ENCODE results near the gene TENM4.

The TENM4 gene

GRCh38 chr11:79421820-79422219 lies 19.0 kb downstream of the TENM4 start:
- no peak for DNase-seq (ENCODE audit: low read depth in 2 of 2, low spot score in 1 of 2)

GRCh38 chr11:79419120-79419519 lies 21.7 kb downstream of the TENM4 start:
- DNase-seq (ENCODE audit: low read depth in 2 of 2, low spot score in 1 of 2): no peak

- DNase-seq (ENCODE audit: low read depth in 2 of 2, low spot score in 1 of 2): no peak
Measured at GRCh38 chr11:79418241-79418640, 22.6 kb downstream of the TENM4 start.

- DNase-seq (ENCODE audit: low read depth in 2 of 2, low spot score in 1 of 2): no peak
Measured at GRCh38 chr11:79417069-79417920, 23.5 kb downstream of the TENM4 start.

GRCh38 chr11:79415912-79416311 lies 24.9 kb downstream of the TENM4 start:
- no peak for DNase-seq (ENCODE audit: low read depth in 2 of 2, low spot score in 1 of 2)

- DNase-seq (ENCODE audit: low read depth in 2 of 2, low spot score in 1 of 2): no peak
Measured at GRCh38 chr11:79415411-79415810, 25.4 kb downstream of the TENM4 start.

GRCh38 chr11:79414644-79415317 lies 26.0 kb downstream of the TENM4 start:
- DNase-seq (ENCODE audit: low read depth in 2 of 2, low spot score in 1 of 2): no peak

- DNase-seq (ENCODE audit: low read depth in 2 of 2, low spot score in 1 of 2): no peak
Measured at GRCh38 chr11:79414041-79414440, 26.8 kb downstream of the TENM4 start.

- DNase-seq (ENCODE audit: low read depth in 2 of 2, low spot score in 1 of 2): no peak
Measured at GRCh38 chr11:79413268-79413667, 27.6 kb downstream of the TENM4 start.

- DNase-seq (ENCODE audit: low read depth in 2 of 2, low spot score in 1 of 2): no peak
Measured at GRCh38 chr11:79412761-79413160, 28.1 kb downstream of the TENM4 start.

- DNase-seq (ENCODE audit: low read depth in 2 of 2, low spot score in 1 of 2): no peak
Measured at GRCh38 chr11:79409330-79409729, 31.5 kb downstream of the TENM4 start.

- DNase-seq (ENCODE audit: low read depth in 2 of 2, low spot score in 1 of 2): no peak
Measured at GRCh38 chr11:79406376-79406775, 34.5 kb downstream of the TENM4 start.

- no peak for DNase-seq (ENCODE audit: low read depth in 2 of 2, low spot score in 1 of 2)
Measured at GRCh38 chr11:79404806-79405205, 36.0 kb downstream of the TENM4 start.

- no peak for DNase-seq (ENCODE audit: low read depth in 2 of 2, low spot score in 1 of 2)
Measured at GRCh38 chr11:79404325-79404724, 36.5 kb downstream of the TENM4 start.

- no peak for DNase-seq (ENCODE audit: low read depth in 2 of 2, low spot score in 1 of 2)
Measured at GRCh38 chr11:79403839-79404238, 37.0 kb downstream of the TENM4 start.

GRCh38 chr11:79402912-79403311 lies 37.9 kb downstream of the TENM4 start:
- DNase-seq (ENCODE audit: low read depth in 2 of 2, low spot score in 1 of 2): no peak

GRCh38 chr11:79400717-79401330 lies 40.0 kb downstream of the TENM4 start:
- no peak for DNase-seq (ENCODE audit: low read depth in 2 of 2, low spot score in 1 of 2)

GRCh38 chr11:79400206-79400605 lies 40.6 kb downstream of the TENM4 start:
- no peak for DNase-seq (ENCODE audit: low read depth in 2 of 2, low spot score in 1 of 2)

GRCh38 chr11:79397252-79397651 lies 43.6 kb downstream of the TENM4 start:
- no peak for DNase-seq (ENCODE audit: low read depth in 2 of 2, low spot score in 1 of 2)

GRCh38 chr11:79396674-79397073 lies 44.2 kb downstream of the TENM4 start:
- DNase-seq (ENCODE audit: low read depth in 2 of 2, low spot score in 1 of 2): no peak

GRCh38 chr11:79396001-79396400 lies 44.8 kb downstream of the TENM4 start:
- no peak for DNase-seq (ENCODE audit: low read depth in 2 of 2, low spot score in 1 of 2)

- no peak for DNase-seq (ENCODE audit: low read depth in 2 of 2, low spot score in 1 of 2)
Measured at GRCh38 chr11:79393362-79394043, 47.3 kb downstream of the TENM4 start.

Data from stimulated activated CD8-positive, alpha-beta memory T cell treated with anti-CD3 and anti-CD28 coated beads, Interleukin-4, amount 100 ng/mL, for 1 hour (primary cell).